T-helper 17 cell (primary cell): ENCODE data around the gene HOXA6. TPM values are rescaled to one million over a fixed set of nuclear protein-coding genes. Genes with fewer than 3 reads are reported as not detected.

ENCODE experiments used
- ATAC-seq: fragments of 150-1000 bp; cut with Tn5 transposase; 2 replicates; pipeline ENCODE4 v1.10.0; 2021; ENCODE audit warnings: mild to moderate bottlenecking, moderate library complexity
- DNase-seq, 3 donors: peaks; one replicate each; pipeline versions ENCODE4 v3.0.0 to v3.0.0-alpha.2; 2020 to 2021
- H3K9me3 ChIP-seq: one replicate; pipeline ENCODE4 v1.7.0; 2013; ENCODE audit warnings: low read length, mild to moderate bottlenecking; ENCODE audit not compliant: control insufficient read depth, poor library complexity, severe bottlenecking
- H3K27ac Mint-ChIP-seq: one replicate; pipeline ENCODE4 v1.8.0; 2022; ENCODE audit warnings: mild to moderate bottlenecking, moderate library complexity, mixed read lengths
- H3K27me3 Mint-ChIP-seq: one replicate; pipeline ENCODE4 v1.8.0; 2022; ENCODE audit warnings: mixed read lengths
- H3K36me3 Mint-ChIP-seq: one replicate; pipeline ENCODE4 v1.8.0; 2022; ENCODE audit warnings: low read depth, mixed read lengths
- H3K4me1 Mint-ChIP-seq: one replicate; pipeline ENCODE4 v1.8.0; 2022; ENCODE audit warnings: mild to moderate bottlenecking, mixed read lengths
- H3K4me3 Mint-ChIP-seq: one replicate; pipeline ENCODE4 v1.8.0; 2022; ENCODE audit warnings: mild to moderate bottlenecking, moderate library complexity, mixed read lengths
- total RNA-seq, 4 donors: library from RNA in 2 of 4; stranded (reverse) in 2 of 4; gene quantifications; one replicate each; pipeline ENCODE4 v1.2.3 and lab custom pipeline; 2022 to 2026

HOXA6 gene
- total RNA-seq, 2 donors from 2014 or later: not detected

DNA sequence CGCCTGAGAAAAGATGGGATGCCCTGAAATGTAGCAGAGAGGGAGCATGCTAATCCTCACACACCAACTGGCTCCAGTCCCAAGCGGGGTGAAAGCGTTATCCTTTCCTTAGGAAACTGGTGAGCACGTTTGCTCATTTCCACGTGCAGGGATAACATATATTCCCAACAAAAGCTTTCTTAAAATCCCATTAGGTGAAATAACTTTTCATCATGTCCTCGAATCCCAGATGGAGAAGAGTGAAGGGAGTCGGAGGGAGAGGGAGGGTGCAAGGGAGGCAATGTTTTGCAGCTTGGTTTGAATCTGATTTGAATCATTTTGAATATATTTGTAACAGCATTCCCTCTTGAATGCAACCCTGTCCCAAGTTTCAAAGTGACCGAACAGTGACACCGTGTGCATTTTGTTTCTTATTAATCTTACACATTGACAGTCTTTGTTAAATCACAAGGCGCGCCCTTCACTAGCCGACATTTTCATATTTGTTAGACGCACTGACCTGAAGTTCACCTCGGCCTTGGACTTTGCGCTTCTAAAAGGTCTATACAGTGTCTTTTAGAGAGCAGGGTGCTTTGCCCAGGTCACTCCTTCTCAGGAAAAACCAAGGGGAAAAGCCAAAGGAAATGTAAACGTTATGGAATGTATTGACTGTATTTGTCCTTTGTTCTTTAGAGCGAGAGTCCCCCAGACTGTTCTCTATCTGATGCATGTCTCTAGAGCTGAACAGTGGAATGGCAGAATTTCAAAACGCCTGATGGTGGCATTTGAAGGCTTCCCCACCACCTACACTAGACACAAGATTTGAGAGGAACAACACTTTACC, 14.0 kb downstream of the HOXA6 start:
- Mint-ChIP-seq H3K27ac (no peak overlapping the region), H3K4me1 (peaks cover 2% of the 10 kb centered on the region), H3K4me3 (no peak overlapping the region), H3K36me3 (no peaks in the 10 kb centered on the region), H3K27me3 (peaks cover 77% of the 10 kb centered on the region)
- ATAC-seq: no peak
- DNase-seq: no peak
- H3K9me3 ChIP-seq: peaks cover 2% of the 10 kb centered on the region

DNA sequence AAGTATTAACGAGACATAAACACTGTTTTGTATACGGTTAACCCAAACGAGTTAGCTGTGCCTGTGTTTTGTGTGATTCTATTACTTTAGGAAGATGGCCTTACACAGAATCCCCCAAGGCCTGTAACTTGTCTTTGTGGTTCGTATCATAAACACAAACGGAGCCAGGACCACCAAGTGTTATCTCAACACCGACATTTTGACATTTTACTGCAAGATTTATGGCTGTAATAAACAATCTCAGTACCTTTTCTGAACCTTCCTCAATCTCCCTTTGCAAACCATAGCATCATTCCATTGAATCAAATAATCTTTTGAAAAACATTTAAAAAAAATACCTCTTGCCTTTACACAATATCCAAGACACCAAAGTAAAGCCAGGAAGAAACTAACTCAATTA, 14.6 kb downstream of the HOXA6 start:
- Mint-ChIP-seq H3K4me1 (peaks cover 2% of the 10 kb centered on the region), H3K27me3 (peaks cover 77% of the 10 kb centered on the region)
- no peak for ATAC-seq

DNA sequence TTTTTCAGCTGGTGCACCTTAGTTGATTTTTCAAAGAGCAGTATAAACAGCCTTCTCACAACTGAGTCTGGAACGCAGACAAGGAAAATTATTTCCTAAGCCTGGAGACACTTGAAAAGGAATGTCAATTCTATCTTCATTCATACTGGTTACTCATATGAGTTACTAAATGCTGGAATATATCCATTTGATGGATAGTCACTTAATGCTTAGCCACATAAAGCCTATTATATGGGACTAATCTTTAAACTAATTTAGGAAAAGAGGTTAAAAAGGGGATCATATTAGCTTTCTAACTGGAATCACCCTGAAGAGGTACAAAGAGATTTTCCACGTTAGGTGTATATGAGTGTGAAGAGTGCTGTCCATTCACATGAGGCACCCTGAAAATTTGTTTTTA, 15.4 kb downstream of the HOXA6 start:
- Mint-ChIP-seq H3K4me1 (peaks cover 2% of the 10 kb centered on the region), H3K36me3 (no peaks in the 10 kb centered on the region), H3K27ac (no peak overlapping the region), H3K4me3 (no peak overlapping the region), H3K27me3 (peaks cover 77% of the 10 kb centered on the region)
- DNase-seq (no peak), ATAC-seq (no peak)
- peaks cover 1% of the 10 kb centered on the region for H3K9me3 ChIP-seq

More for the DNA sequence above, 14.6 kb downstream of the HOXA6 start:
- Mint-ChIP-seq H3K4me3 (no peak overlapping the region), H3K27ac (no peak overlapping the region), H3K36me3 (no peaks in the 10 kb centered on the region)
- DNase-seq: no peak
- H3K9me3 ChIP-seq: peaks cover 2% of the 10 kb centered on the region

DNA sequence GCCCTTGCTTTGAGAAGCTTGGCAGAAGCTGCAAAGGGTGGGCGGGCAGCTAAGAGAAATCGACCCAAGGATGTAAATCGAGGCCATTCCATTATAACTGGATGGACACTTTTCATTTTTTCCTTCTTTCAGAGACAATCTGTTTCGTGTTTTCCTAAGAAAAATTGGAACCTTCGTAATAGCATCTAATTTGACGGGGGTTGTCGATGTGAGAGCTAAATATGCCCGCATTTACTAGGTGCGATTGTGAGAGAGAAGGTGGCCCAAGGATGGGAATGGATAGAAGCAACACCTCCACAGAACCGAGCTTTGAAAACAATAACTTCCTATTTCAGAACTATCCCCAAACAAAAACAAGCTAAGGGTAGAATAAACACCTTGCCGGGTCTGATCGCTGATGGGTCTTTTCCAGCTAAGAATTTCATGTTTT, 16.2 kb downstream of the HOXA6 start:
- H3K9me3 ChIP-seq: no peaks in the 10 kb centered on the region
- ATAC-seq: no peak
- Mint-ChIP-seq H3K4me3 (peak overlapping the region; percentile 75), H3K36me3 (no peaks in the 10 kb centered on the region), H3K27ac (no peak overlapping the region), H3K4me1 (peaks cover 2% of the 10 kb centered on the region), H3K27me3 (peaks cover 77% of the 10 kb centered on the region)
- no peak for DNase-seq

DNA sequence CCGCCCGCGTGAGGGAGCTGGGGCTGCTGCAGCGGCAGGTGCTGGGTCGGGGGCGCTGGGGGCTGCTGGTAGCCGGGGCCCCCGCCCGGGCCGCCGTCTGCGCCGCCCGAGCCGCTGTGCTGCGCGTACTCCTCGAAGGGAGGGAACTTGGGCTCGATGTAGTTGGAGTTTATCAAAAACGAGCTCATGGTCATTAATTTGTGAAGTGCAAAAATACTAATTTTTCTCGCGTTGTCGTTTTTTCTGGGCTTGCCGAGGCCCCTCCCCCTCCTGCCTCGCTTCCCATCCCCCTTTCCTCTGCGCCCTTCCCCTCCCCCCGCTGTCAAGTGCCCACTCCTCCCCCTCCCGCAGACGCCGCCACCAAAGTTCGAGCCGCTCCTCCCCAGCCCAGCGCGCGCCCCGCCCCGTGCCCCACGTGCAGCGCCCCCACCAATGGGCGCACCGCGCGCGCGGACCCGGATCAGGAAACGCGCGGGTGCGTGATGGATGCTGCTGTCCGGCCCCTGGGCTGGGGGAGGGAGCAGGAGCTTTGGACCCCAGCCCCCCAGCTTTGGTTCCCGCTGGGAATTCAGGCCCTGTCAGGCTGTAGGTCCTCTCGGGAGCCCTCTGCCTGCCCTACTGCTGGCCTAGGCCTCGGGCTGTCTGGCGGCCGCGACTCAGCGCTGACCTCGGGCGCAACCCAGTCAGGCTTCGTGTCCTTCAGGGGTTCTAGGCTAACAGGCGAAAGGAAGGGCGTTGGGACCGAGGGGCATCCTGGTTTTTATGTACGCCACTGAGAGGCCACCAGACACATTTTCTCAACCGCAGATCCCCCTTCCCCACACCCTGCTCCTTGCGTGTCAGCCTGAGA, 16.8 kb downstream of the HOXA6 start, which contains the start of gene HOXA4:
TSS of gene HOXA4 (minus strand) at position 218 of the 850 bp plus-strand sequence. CDS start at position 194, 24 bp downstream.
- no peaks in the 10 kb centered on the region for H3K9me3 ChIP-seq
- no peak within 1 kb of the TSS for H3K27ac Mint-ChIP-seq
- H3K36me3 Mint-ChIP-seq: no peaks in the 10 kb centered on the region
- DNase-seq: peak; percentile 62 to 66 (median 66)
- peaks cover 2% of the 10 kb centered on the region for H3K4me1 Mint-ChIP-seq
- peaks cover 77% of the 10 kb centered on the region for H3K27me3 Mint-ChIP-seq
- peak within 1 kb of the TSS; percentile 75 for H3K4me3 Mint-ChIP-seq
- peak; percentile 94 for ATAC-seq

DNA sequence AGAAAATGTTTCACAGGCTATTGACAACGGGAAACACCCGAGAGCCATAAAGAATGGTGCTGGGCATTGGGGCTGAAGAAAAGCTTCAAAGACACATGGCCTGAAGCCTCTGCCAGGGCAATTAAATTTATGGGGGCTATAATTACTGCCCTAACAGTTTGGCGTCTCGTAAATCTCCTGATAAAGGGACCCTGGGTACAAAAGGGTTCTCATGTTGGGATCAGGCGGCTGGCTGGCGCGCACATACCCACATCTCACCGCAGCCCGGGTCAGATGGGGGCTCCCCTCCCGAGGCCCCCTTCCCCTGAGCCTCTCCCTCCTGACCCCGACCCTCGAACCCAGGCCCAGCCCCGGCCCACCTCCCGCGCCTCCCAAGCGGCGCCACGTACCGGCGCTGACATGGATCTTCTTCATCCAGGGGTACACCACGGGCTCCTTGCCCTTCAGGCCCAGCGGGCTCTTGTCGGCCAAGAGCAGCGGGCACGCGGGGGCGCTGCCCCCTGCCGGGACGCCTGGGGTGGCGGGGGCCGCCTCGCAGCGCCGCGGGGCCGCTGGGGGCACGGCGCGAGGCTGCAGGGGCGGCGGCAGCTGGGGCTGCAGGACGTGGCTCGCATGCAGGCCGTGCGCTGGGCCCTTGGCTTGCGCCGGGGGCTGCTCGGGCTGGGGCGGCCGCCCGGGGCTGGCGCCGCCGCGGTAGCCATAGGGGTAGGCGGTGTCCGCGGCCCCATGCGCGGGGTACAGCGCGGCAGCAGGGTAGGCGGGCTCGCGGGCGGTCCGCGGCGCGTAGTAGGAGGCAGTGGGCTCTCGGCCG, 17.6 kb downstream of the HOXA6 start:
- DNase-seq (no peak), ATAC-seq (peak; percentile 39)
- H3K4me3 Mint-ChIP-seq: peak overlapping the region; percentile 75
- H3K36me3 Mint-ChIP-seq: no peaks in the 10 kb centered on the region
- H3K27ac Mint-ChIP-seq: no peak overlapping the region
- peaks cover 77% of the 10 kb centered on the region for H3K27me3 Mint-ChIP-seq
- H3K4me1 Mint-ChIP-seq: no peaks in the 10 kb centered on the region
- H3K9me3 ChIP-seq: peaks cover 2% of the 10 kb centered on the region

DNA sequence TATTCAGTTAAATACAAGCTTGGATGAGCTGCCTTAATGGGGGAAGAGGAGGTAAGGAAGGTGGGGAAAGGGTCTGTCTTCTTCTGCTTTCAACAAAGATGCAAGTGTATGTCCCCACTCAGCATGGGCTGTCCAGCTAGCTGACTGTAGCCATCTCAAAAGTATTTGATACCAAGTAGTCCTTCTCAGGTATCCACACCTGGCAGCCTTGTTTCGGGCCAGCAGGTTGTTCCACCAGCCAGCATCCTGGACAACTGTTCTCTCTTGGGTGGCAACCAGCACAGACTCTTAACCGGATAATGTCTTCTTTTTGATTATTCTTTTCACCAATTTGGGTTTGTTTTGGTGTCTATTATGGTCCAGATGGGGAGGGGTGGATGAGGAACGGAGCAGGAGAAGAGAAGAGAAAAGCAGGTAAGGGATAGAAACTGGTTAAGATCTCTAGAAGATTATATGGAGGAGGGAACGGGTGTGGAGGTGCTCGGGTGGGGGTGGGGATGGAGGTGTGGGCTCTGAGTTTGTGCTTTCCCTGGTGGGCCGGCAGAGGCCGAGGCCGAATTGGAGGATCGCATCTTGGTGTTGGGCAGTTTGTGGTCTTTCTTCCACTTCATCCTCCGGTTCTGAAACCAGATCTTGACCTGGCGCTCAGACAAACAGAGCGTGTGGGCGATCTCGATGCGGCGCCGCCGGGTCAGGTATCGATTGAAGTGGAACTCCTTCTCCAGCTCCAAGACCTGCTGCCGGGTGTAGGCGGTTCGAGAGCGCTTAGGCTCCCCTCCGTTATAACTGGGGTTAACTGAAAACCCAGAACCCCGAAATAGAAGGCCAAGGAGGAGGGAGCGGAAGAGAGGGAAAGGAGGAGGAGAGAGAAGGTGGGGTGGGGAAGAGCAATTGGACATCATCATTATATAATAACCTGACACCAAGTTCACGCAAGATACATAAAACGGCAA, 18.5 kb downstream of the HOXA6 start:
- no peaks in the 10 kb centered on the region for H3K36me3 Mint-ChIP-seq
- DNase-seq (no peak), ATAC-seq (no peak)
- H3K9me3 ChIP-seq: peaks cover 2% of the 10 kb centered on the region
- no peak overlapping the region for H3K27ac Mint-ChIP-seq
- no peaks in the 10 kb centered on the region for H3K4me1 Mint-ChIP-seq
- H3K4me3 Mint-ChIP-seq: no peak overlapping the region
- peaks cover 77% of the 10 kb centered on the region for H3K27me3 Mint-ChIP-seq

DNA sequence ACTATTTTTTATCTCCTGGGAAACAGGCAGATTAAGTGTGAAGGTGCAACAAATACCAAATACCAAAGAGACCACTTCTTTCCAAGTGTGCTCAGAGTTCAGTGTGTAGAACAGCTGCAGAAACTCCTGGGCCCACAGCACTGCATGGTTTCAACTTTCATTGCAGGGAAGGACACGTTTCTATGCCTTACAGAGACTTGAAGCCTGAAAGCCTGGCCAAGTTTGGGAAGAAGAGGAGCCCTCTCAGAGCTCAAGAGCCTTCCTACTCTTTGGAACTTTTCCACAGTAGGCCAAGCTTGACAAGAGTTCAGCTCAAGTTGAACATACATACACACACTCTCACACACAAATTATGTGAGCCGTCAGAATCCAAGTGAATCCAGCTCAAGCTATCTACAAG, 19.5 kb downstream of the HOXA6 start:
- Mint-ChIP-seq H3K36me3 (no peaks in the 10 kb centered on the region), H3K4me1 (no peaks in the 10 kb centered on the region), H3K4me3 (no peak overlapping the region), H3K27ac (no peak overlapping the region), H3K27me3 (peaks cover 77% of the 10 kb centered on the region)
- DNase-seq (no peak), ATAC-seq (no peak)
- peaks cover 2% of the 10 kb centered on the region for H3K9me3 ChIP-seq

DNA sequence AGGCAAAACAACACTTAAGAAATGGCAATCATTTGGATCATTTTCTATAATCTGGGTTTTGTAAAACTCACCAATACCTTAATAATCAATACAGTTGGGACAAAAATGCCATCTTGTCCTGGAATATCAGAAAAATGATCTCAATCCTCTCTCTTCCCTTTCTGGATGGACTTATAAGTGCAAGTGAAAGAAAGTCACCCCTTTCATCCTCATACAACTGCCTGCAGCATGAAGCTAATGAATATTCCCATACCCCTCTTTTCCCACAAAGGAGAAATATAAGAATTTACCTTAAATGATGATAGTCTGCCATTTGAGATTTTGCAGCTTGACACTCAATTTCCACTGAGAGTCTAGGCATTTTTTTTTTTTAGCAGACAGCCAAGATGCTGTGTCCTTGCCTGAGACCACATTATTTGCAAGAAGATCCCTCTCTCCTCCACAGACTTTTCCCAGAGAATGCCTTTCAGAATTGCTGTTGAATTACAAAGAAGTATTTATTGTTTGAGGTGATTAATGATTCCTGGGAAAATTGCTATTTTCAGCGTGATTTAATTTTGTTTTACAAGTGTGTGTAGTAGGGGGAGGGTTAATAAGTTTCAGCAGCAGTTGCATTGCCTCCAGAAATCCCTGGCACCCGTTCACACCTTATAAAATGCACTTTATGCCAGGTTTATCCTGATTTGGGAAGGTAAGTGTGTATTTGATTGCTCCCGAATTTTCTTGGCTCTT, 20.8 kb downstream of the HOXA6 start:
- no peaks in the 10 kb centered on the region for H3K4me1 Mint-ChIP-seq
- H3K9me3 ChIP-seq: peaks cover 2% of the 10 kb centered on the region
- DNase-seq (no peak), ATAC-seq (no peak)
- no peak overlapping the region for H3K27ac Mint-ChIP-seq
- H3K4me3 Mint-ChIP-seq: no peak overlapping the region
- H3K36me3 Mint-ChIP-seq: no peaks in the 10 kb centered on the region
- peaks cover 70% of the 10 kb centered on the region for H3K27me3 Mint-ChIP-seq

DNA sequence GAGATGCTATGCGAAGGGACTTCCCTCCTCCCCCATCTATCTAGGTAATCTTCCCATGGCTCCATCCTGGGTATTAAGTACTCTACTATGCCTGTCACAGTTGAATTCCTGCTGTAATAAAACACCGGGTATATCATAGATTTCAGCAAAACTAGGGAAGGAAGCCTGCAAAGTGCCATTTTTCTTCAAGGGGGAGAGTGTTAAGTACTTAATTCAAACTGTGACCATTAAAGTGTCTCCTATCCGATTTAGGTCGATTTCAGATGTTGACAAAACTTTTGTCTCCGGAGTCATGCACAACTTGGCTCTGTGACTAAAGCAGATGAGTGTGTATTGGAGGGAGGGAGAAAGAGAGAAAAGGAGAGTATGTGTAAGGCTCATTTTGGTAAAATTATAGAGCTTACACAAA, 21.6 kb downstream of the HOXA6 start:
- ATAC-seq: no peak
- H3K27ac Mint-ChIP-seq: no peak overlapping the region
- H3K9me3 ChIP-seq: peaks cover 2% of the 10 kb centered on the region
- H3K27me3 Mint-ChIP-seq: peaks cover 66% of the 10 kb centered on the region
- no peaks in the 10 kb centered on the region for H3K4me1 Mint-ChIP-seq
- no peak overlapping the region for H3K4me3 Mint-ChIP-seq
- DNase-seq: no peak
- H3K36me3 Mint-ChIP-seq: no peaks in the 10 kb centered on the region

DNA sequence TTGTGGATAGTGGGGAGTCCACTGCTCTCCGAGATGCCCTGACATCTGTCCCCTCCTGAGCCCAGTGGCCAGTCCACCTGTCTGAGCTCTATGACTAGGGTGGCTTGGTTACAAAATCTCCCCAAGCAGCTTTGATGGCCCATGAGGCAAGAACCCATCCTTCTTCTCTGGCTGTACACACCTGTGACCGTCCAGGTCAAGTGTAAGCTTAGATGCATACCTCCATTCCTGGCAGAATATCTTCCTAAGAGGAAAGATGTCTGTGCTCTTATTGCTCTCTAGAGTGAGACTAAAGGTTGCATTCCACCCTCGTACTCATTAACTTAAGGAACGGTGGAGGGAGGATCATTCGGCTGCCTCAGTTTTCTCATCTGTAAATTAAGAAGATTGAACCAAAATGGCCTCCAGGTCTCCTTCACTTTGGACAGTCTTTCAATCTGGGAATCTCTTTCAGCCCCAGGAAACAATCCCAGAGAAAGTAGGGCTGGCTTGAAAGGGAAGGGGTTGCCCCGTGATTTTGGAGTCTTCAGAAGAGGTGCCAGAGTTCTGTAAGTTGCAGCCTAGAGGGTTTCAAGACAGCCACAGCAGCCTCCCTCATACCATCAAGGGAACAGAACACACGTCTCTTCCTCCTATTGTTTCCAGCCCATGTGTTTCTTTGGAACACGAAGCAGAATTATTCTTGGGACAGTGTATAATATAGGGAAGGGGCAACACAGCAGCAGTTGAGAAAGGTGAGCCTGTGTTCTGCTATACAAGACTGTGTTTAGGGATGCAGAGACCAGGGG, 22.5 kb downstream of the HOXA6 start:
- Mint-ChIP-seq H3K27me3 (peaks cover 67% of the 10 kb centered on the region), H3K4me3 (no peak overlapping the region)

More for the DNA sequence above, 22.5 kb downstream of the HOXA6 start:
- no peaks in the 10 kb centered on the region for H3K36me3 Mint-ChIP-seq
- no peaks in the 10 kb centered on the region for H3K4me1 Mint-ChIP-seq
- peaks cover 2% of the 10 kb centered on the region for H3K9me3 ChIP-seq
- no peak for DNase-seq
- no peak overlapping the region for H3K27ac Mint-ChIP-seq
- no peak for ATAC-seq
